Astrocyte (in vitro differentiated cells and primary cell): ENCODE measurements around the gene CTSS. TPM values are rescaled to one million over a fixed set of nuclear protein-coding genes. Genes with fewer than 3 reads are reported as not detected.

ENCODE experiments used
- DNase-seq: peaks from one replicate; pipeline ENCODE4 v3.0.0-alpha.2; 2010; ENCODE audit warnings: low read depth
- FAIRE-seq: peaks from 2 replicates; lab custom pipeline; 2011; peaks lifted over from hg19 to GRCh38; lab: Jason Lieb, UNC
- H2AFZ ChIP-seq: 2 replicates; pipeline ENCODE4 v1.6.0; 2012; ENCODE audit warnings: low read depth, low read length, inconsistent platforms
- H3K27ac ChIP-seq: 2 replicates; pipeline ENCODE4 v1.5.1; 2011; ENCODE audit warnings: low read depth, low read length, inconsistent platforms
- H3K27me3 ChIP-seq: 2 replicates; pipeline ENCODE4 v1.6.0; 2011; ENCODE audit warnings: low read length, inconsistent platforms; ENCODE audit not compliant: insufficient read depth
- H3K36me3 ChIP-seq: 2 replicates; pipeline ENCODE4 v1.5.1; 2011; ENCODE audit warnings: low read length, inconsistent platforms; ENCODE audit not compliant: insufficient read depth
- H3K4me1 ChIP-seq: 2 replicates; pipeline ENCODE4 v1.5.1; 2011; ENCODE audit warnings: low read length, inconsistent platforms; ENCODE audit not compliant: insufficient read depth
- H3K4me2 ChIP-seq: 2 replicates; pipeline ENCODE4 v1.6.0; 2012; ENCODE audit warnings: low read length, inconsistent platforms
- H3K4me3 ChIP-seq: 2 replicates; pipeline ENCODE4 v1.5.1; 2011; ENCODE audit warnings: low read depth, mild to moderate bottlenecking, low read length, inconsistent platforms; ENCODE audit not compliant: insufficient read depth
- H3K79me2 ChIP-seq: 2 replicates; pipeline ENCODE4 v1.6.0; 2012; ENCODE audit warnings: mild to moderate bottlenecking, low read length, inconsistent platforms; ENCODE audit not compliant: insufficient read depth
- H3K9ac ChIP-seq: 2 replicates; pipeline ENCODE4 v1.6.0; 2012; ENCODE audit warnings: mild to moderate bottlenecking, low read length, inconsistent platforms
- H3K9me3 ChIP-seq: 2 replicates; pipeline ENCODE4 v1.5.1; 2012; ENCODE audit warnings: low read depth, mild to moderate bottlenecking, low read length, inconsistent platforms; ENCODE audit not compliant: insufficient read depth
- H4K20me1 ChIP-seq: 2 replicates; pipeline ENCODE4 v1.6.0; 2012; ENCODE audit warnings: low read length, inconsistent platforms; ENCODE audit not compliant: insufficient read depth
- H3K27ac Mint-ChIP-seq: one replicate; pipeline ENCODE4 v1.8.0; 2021; ENCODE audit warnings: mild to moderate bottlenecking, mixed read lengths; ENCODE audit not compliant: unreplicated experiment
- H3K27me3 Mint-ChIP-seq: one replicate; pipeline ENCODE4 v1.8.0; 2021; ENCODE audit warnings: low read depth, mixed read lengths; ENCODE audit not compliant: unreplicated experiment
- H3K36me3 Mint-ChIP-seq: one replicate; pipeline ENCODE4 v1.8.0; 2021; ENCODE audit warnings: low read depth, mixed read lengths; ENCODE audit not compliant: unreplicated experiment
- H3K4me1 Mint-ChIP-seq: one replicate; pipeline ENCODE4 v1.8.0; 2021; ENCODE audit warnings: low read depth, mixed read lengths; ENCODE audit not compliant: unreplicated experiment
- H3K4me3 Mint-ChIP-seq: one replicate; pipeline ENCODE4 v1.8.0; 2021; ENCODE audit warnings: mild to moderate bottlenecking, moderate library complexity, mixed read lengths; ENCODE audit not compliant: unreplicated experiment
- H3K9me3 Mint-ChIP-seq: one replicate; pipeline ENCODE4 v1.8.0; 2021; ENCODE audit warnings: mild to moderate bottlenecking, mixed read lengths; ENCODE audit not compliant: unreplicated experiment
- CTCF ChIP-seq: IDR thresholded peaks from 2 replicates; pipeline ENCODE4 v1.5.1; 2011; ENCODE audit warnings: low read depth, mild to moderate bottlenecking, inconsistent platforms, low read length, moderate library complexity; ENCODE audit not compliant: insufficient read depth
- EZH2 ChIP-seq: IDR thresholded peaks from 2 replicates; pipeline ENCODE4 v1.6.1; 2012; ENCODE audit warnings: mild to moderate bottlenecking, low read length, inconsistent platforms; ENCODE audit not compliant: insufficient read depth
- total RNA-seq: library from RNA; stranded (reverse); gene quantifications from 2 replicates; pipeline ENCODE4 v1.2.1, GENCODE V29; 2021

CTSS gene
- total RNA-seq, 1 donor from 2014 or later, result 0.61 TPM

DNA sequence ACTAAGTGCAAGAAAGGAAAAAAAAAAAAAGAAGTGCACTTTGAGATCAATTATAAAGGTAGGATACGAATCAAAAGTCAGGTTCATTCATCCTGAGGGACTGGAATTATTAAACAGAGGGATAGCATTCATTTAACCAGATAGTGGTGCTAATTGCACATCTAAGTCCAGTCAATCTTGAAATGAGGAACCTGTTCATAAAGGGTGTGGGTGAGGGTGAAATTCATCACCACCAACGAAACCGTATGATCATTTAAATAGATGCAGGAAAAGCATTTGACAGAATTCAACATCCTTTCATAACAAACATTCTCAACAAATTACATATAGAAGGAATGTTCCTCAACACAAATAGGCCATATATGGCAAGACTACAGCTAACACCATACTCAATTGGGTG is 5.6 kb downstream of the CTSS start:
- peaks cover 2% of the 10 kb centered on the region for H3K36me3 Mint-ChIP-seq
- no peak for DNase-seq
- TF ChIP-seq EZH2 (no peak), CTCF (no peak)
- Histone ChIP-seq H3K4me3 (no peak overlapping the region), H3K4me2 (no peak overlapping the region), H3K79me2 (no peaks in the 10 kb centered on the region), H3K27ac (no peak overlapping the region), H4K20me1 (no peaks in the 10 kb centered on the region), H3K36me3 (no peaks in the 10 kb centered on the region), H3K9me3 (no peaks in the 10 kb centered on the region), H2AFZ (no peak overlapping the region), H3K4me1 (peaks cover 4% of the 10 kb centered on the region), H3K27me3 (no peaks in the 10 kb centered on the region), H3K9ac (no peak overlapping the region)
- H3K27ac Mint-ChIP-seq, result no peak overlapping the region
- peaks cover 8% of the 10 kb centered on the region for H3K9me3 Mint-ChIP-seq
- no peak for FAIRE-seq
- H3K4me1 Mint-ChIP-seq, result peaks cover 3% of the 10 kb centered on the region
- H3K27me3 Mint-ChIP-seq, result no peaks in the 10 kb centered on the region
- no peak overlapping the region for H3K4me3 Mint-ChIP-seq

DNA sequence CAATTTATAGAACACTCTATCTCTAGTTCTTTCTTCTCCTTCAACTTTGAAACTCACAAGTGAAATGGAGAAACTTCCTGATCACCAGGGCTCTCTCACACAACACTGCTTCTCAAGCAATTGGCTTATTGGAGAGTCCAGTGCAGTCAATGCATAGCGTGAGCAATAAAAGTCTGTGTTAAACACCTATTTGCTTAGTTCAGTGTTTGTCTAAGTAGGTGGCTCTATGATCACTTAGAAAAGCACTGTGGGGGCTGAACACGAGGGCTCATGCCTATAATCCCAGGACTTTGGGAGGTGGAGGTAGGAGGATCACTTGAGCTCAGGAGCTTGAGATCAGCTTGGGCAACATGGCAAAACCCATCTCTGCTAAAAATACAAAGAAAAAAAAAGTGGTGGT is 12.2 kb downstream of the CTSS start:
- TF ChIP-seq EZH2 (no peak), CTCF (no peak)
- no peaks in the 10 kb centered on the region for H3K9me3 ChIP-seq
- Mint-ChIP-seq H3K4me1 (no peaks in the 10 kb centered on the region), H3K27me3 (no peaks in the 10 kb centered on the region), H3K36me3 (no peaks in the 10 kb centered on the region), H3K9me3 (no peaks in the 10 kb centered on the region), H3K4me3 (no peak overlapping the region), H3K27ac (no peak overlapping the region)
- no peak overlapping the region for H3K4me3 ChIP-seq
- H3K4me1 ChIP-seq, result no peaks in the 10 kb centered on the region
- no peak overlapping the region for H3K4me2 ChIP-seq
- no peak overlapping the region for H2AFZ ChIP-seq
- no peak for DNase-seq
- no peak overlapping the region for H3K27ac ChIP-seq
- no peaks in the 10 kb centered on the region for H3K27me3 ChIP-seq
- no peaks in the 10 kb centered on the region for H3K36me3 ChIP-seq
- H3K79me2 ChIP-seq, result no peaks in the 10 kb centered on the region
- no peak for FAIRE-seq
- no peak overlapping the region for H3K9ac ChIP-seq
- H4K20me1 ChIP-seq, result no peaks in the 10 kb centered on the region

DNA sequence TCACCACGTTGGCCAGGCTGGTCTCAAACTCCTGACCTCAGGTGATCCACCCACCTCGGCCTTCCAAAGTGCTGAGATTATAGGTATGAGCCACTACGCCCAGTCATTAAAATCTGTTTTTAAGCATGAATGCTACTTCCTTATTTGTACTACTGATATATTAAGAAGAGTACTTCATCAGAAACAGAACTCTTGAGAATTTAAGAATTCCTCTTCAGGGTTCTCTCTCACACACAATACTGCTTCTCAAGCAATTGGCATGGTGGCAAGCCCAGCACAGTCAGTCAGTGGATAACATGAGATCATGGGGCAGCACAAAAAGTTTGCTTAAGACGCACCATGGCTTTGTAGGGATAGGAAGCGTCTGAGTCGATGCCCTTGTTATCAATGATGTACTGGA is 14.1 kb downstream of the CTSS start:
- no peak overlapping the region for H2AFZ ChIP-seq
- no peak overlapping the region for H3K4me3 Mint-ChIP-seq
- H3K36me3 ChIP-seq, result no peaks in the 10 kb centered on the region
- H3K4me3 ChIP-seq, result no peak overlapping the region
- no peaks in the 10 kb centered on the region for H3K4me1 Mint-ChIP-seq
- no peaks in the 10 kb centered on the region for H3K27me3 ChIP-seq
- FAIRE-seq (no peak), DNase-seq (no peak)
- no peaks in the 10 kb centered on the region for H3K36me3 Mint-ChIP-seq
- H3K27ac Mint-ChIP-seq, result no peak overlapping the region
- no peaks in the 10 kb centered on the region for H3K79me2 ChIP-seq
- H3K27ac ChIP-seq, result no peak overlapping the region
- TF ChIP-seq CTCF (no peak), EZH2 (no peak)
- H3K27me3 Mint-ChIP-seq, result no peaks in the 10 kb centered on the region
- H3K4me1 ChIP-seq, result no peaks in the 10 kb centered on the region
- no peaks in the 10 kb centered on the region for H3K9me3 ChIP-seq
- no peak overlapping the region for H3K9ac ChIP-seq
- no peaks in the 10 kb centered on the region for H3K9me3 Mint-ChIP-seq
- no peak overlapping the region for H3K4me2 ChIP-seq
- no peaks in the 10 kb centered on the region for H4K20me1 ChIP-seq
